IPS DF 19.7 (cell line): Measurements from ENCODE around the gene PCSK4.
"Not testable (repeated sequence)": the region's sequence is repeated elsewhere in the genome, so short reads cannot be mapped to it uniquely, and the experiment has no call there.

Source experiments
- DNase-seq: peaks from one replicate; pipeline ENCODE4 v3.0.0-alpha.2; 2013; ENCODE audit warnings: low read depth, low spot score

PCSK4 gene

GRCh38 chr19:1490311-1491113 lies at the start of gene PCSK4:
Gene PCSK4 (minus strand): TSS chr19:1490350. CDS start chr19:1490346, 4 bp downstream.
- DNase-seq: peak; percentile 69

- not testable (repeated sequence) for DNase-seq
Observed at GRCh38 chr19:1539749-1540148, 49.6 kb upstream of the PCSK4 start.

- no peak for DNase-seq
Observed at GRCh38 chr19:1538978-1539377, 48.8 kb upstream of the PCSK4 start.

GRCh38 chr19:1535699-1536098 lies 45.5 kb upstream of the PCSK4 start:
- not testable (repeated sequence) for DNase-seq

GRCh38 chr19:1534972-1535371 lies 44.8 kb upstream of the PCSK4 start:
- no peak for DNase-seq

GRCh38 chr19:1533510-1534150 lies 43.5 kb upstream of the PCSK4 start:
- no peak for DNase-seq

- no peak for DNase-seq
Observed at GRCh38 chr19:1532003-1532402, 41.9 kb upstream of the PCSK4 start.

- DNase-seq: no peak
Observed at GRCh38 chr19:1531587-1531986, 41.4 kb upstream of the PCSK4 start.

GRCh38 chr19:1530856-1531255 lies 40.7 kb upstream of the PCSK4 start:
- DNase-seq: not testable (repeated sequence)

- no peak for DNase-seq
Observed at GRCh38 chr19:1529430-1529816, 39.3 kb upstream of the PCSK4 start.

GRCh38 chr19:1528596-1529429 lies 38.7 kb upstream of the PCSK4 start:
- DNase-seq: no peak

- no peak for DNase-seq
Observed at GRCh38 chr19:1527650-1528309, 37.6 kb upstream of the PCSK4 start.

GRCh38 chr19:1526979-1527649 lies 37.0 kb upstream of the PCSK4 start:
- DNase-seq: no peak

- no peak for DNase-seq
Observed at GRCh38 chr19:1526066-1526778, 36.1 kb upstream of the PCSK4 start.

- no peak for DNase-seq
Observed at GRCh38 chr19:1525343-1525742, 35.2 kb upstream of the PCSK4 start.

- no peak for DNase-seq
Observed at GRCh38 chr19:1524972-1525325, 34.8 kb upstream of the PCSK4 start.

GRCh38 chr19:1524287-1524971 lies 34.3 kb upstream of the PCSK4 start:
- no peak for DNase-seq

- no peak for DNase-seq
Observed at GRCh38 chr19:1523412-1524286, 33.5 kb upstream of the PCSK4 start, which contains the start of gene PLK5. Gene PLK5 (plus strand): TSS chr19:1524077. CDS start chr19:1526997, 2,920 bp downstream.

- DNase-seq: no peak
Observed at GRCh38 chr19:1522838-1523237, 32.7 kb upstream of the PCSK4 start.
